Posterior cingulate gyrus (tissue), 11 donors: ENCODE measurements around the gene EGFLAM.

Experiments used
- DNase-seq, 10 donors: peaks; one replicate each; pipeline versions ENCODE4 v3.0.0 to v3.0.0-alpha.2; 2020 to 2021; ENCODE audit warnings: mixed read lengths in 3 of 10
- intact Hi-C: fragments of 100-400 bp; cut with DNase I; formaldehyde crosslinking; loops from one replicate; pipeline ENCODE4 v1.15.1; 2023

Gene EGFLAM

GRCh38 chr5:38258319-38259061, at the start of gene EGFLAM:
EGFLAM (plus strand) TSS chr5:38258559; CDS start chr5:38258755, 196 bp downstream.
- DNase-seq = peak in 3 of 10 donors; percentile 2 to 76 (median 64)
- intact Hi-C loops = no loop called here

GRCh38 chr5:38208782-38209378, 49.5 kb upstream of the EGFLAM start:
- DNase-seq = peak in 4 of 10 donors; percentile 30 to 87 (median 34)
- intact Hi-C loops = loop anchor here (10.0 kb wide), 1 partner anchor 596 kb away; no protein-coding TSS in a partner anchor

- no peak for DNase-seq
These were observed 47.5 kb upstream of the EGFLAM start for GRCh38 chr5:38210676-38211353.

GRCh38 chr5:38211354-38211710, 47.0 kb upstream of the EGFLAM start:
- DNase-seq = no peak
- intact Hi-C loops = no loop called here

More at GRCh38 chr5:38210676-38211353, 47.5 kb upstream of the EGFLAM start:
- intact Hi-C loops = no loop called here

GRCh38 chr5:38212307-38212706, 46.1 kb upstream of the EGFLAM start:
- intact Hi-C loops = no loop called here
- DNase-seq = no peak

GRCh38 chr5:38226091-38226490, 32.3 kb upstream of the EGFLAM start:
- intact Hi-C loops = no loop called here
- no peak for DNase-seq

GRCh38 chr5:38228914-38229313, 29.4 kb upstream of the EGFLAM start:
- no peak for DNase-seq
- intact Hi-C loops = no loop called here

- intact Hi-C loops = no loop called here
- DNase-seq = no peak
These were observed 23.6 kb upstream of the EGFLAM start for GRCh38 chr5:38234737-38235136.

- intact Hi-C loops = no loop called here
- no peak for DNase-seq
These were observed 20.7 kb upstream of the EGFLAM start for GRCh38 chr5:38237681-38238080.

- no peak for DNase-seq
- intact Hi-C loops = no loop called here
These were observed 18.1 kb upstream of the EGFLAM start for GRCh38 chr5:38240212-38240611.

GRCh38 chr5:38241655-38242054, 16.7 kb upstream of the EGFLAM start:
- DNase-seq = no peak
- intact Hi-C loops = no loop called here

- intact Hi-C loops = no loop called here
- DNase-seq = no peak
These were observed 13.1 kb upstream of the EGFLAM start for GRCh38 chr5:38245307-38245706.

- intact Hi-C loops = no loop called here
- no peak for DNase-seq
These were observed 9.1 kb upstream of the EGFLAM start for GRCh38 chr5:38249301-38249700.

- no peak for DNase-seq
- intact Hi-C loops = no loop called here
These were observed 8.5 kb upstream of the EGFLAM start for GRCh38 chr5:38249812-38250211.

GRCh38 chr5:38250763-38251448, 7.5 kb upstream of the EGFLAM start:
- DNase-seq = no peak
- intact Hi-C loops = no loop called here

GRCh38 chr5:38253759-38254158, 4.6 kb upstream of the EGFLAM start:
- no peak for DNase-seq
- intact Hi-C loops = no loop called here

GRCh38 chr5:38257308-38258041, 884 bp upstream of the EGFLAM start:
- intact Hi-C loops = no loop called here
- DNase-seq = peak in 1 of 10 donors; percentile 65

- no peak for DNase-seq
- intact Hi-C loops = no loop called here
These were observed 379 bp upstream of the EGFLAM start for GRCh38 chr5:38258042-38258318.

- intact Hi-C loops = no loop called here
- DNase-seq = no peak
These were observed 876 bp downstream of the EGFLAM start for GRCh38 chr5:38259062-38259808.

- intact Hi-C loops = no loop called here
- no peak for DNase-seq
These were observed 1.4 kb downstream of the EGFLAM start for GRCh38 chr5:38259809-38260160.
